ENCODE results near the gene FIG4. TPM values are rescaled to one million over a fixed set of nuclear protein-coding genes. Genes with fewer than 3 reads are reported as not detected.
"Not testable (repeated sequence)": the region's sequence is repeated elsewhere in the genome, so short reads cannot be mapped to it uniquely, and the experiment has no call there.

Gene FIG4
- polyA plus RNA-seq, 1 donor from 2014 or later: 45.2 TPM

- H3K27ac Mint-ChIP-seq: no peak overlapping the region
- H3K9me3 Mint-ChIP-seq: no peaks in the 10 kb centered on the region
- no peaks in the 10 kb centered on the region for H3K27me3 Mint-ChIP-seq
- no peak overlapping the region for H3K4me3 Mint-ChIP-seq
- H3K4me1 Mint-ChIP-seq: peaks cover 8 to 10% (median 9%) of the 10 kb centered on the region in 3 donors
- peaks cover 6% of the 10 kb centered on the region for H3K36me3 Mint-ChIP-seq
Observed at GRCh38 chr6:109815054-109815453, 124.0 kb downstream of the FIG4 start.

- no peak overlapping the region for H3K4me3 Mint-ChIP-seq
- peaks cover 6% of the 10 kb centered on the region for H3K36me3 Mint-ChIP-seq
- H3K27ac Mint-ChIP-seq: no peak overlapping the region
- no peaks in the 10 kb centered on the region for H3K27me3 Mint-ChIP-seq
- peaks cover 23 to 25% (median 24%) of the 10 kb centered on the region in 3 donors for H3K4me1 Mint-ChIP-seq
- no peaks in the 10 kb centered on the region for H3K9me3 Mint-ChIP-seq
Observed at GRCh38 chr6:109816452-109817374, 125.6 kb downstream of the FIG4 start.

DNA sequence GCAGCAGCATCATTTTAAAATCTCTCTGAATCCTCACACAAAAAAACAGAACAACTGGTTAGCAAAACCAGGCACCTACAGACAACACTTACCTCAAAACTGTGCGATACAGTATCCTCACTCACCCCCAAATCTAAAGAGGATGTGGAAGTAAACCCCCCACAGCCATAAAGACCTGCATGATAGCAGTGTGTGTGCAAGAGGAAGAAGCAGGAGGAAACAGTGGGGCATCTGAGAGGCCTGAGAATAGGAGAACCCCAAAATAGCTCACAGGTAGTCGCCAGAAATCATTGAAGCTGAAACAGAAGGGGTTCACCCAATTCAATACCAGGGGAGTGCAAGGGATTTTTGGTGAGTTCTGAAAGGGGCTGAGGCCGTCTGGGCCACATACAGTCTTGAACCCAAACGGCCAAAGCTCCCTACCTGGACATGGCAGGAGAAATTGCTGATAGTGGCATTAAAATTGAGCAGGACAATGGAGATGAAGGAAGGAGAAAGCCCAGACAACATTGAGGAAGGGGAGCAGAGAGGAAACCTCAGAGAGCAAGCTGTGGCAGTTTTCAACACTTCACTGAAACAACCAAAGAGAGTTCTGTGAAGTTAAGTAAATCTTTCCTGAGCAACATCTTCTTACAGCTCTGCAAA lies 129.7 kb downstream of the FIG4 start:
- H3K4me1 Mint-ChIP-seq: peaks cover 23 to 25% (median 24%) of the 10 kb centered on the region in 3 donors
- H3K36me3 Mint-ChIP-seq: peaks cover 10% of the 10 kb centered on the region
- peak overlapping the region in 1 of 3 donors; percentile 86 for H3K27ac Mint-ChIP-seq

GRCh38 chr6:109821428-109821827 lies 130.3 kb downstream of the FIG4 start:
- H3K4me3 Mint-ChIP-seq: no peak overlapping the region
- no peaks in the 10 kb centered on the region for H3K9me3 Mint-ChIP-seq
- H3K4me1 Mint-ChIP-seq: peaks cover 23 to 25% (median 24%) of the 10 kb centered on the region in 3 donors
- peaks cover 10% of the 10 kb centered on the region for H3K36me3 Mint-ChIP-seq
- H3K27me3 Mint-ChIP-seq: no peaks in the 10 kb centered on the region
- peak overlapping the region in 1 of 3 donors; percentile 86 for H3K27ac Mint-ChIP-seq

More for the DNA sequence above, 129.7 kb downstream of the FIG4 start:
- Mint-ChIP-seq H3K27me3 (no peaks in the 10 kb centered on the region), H3K9me3 (no peaks in the 10 kb centered on the region), H3K4me3 (peak overlapping the region in 3 of 4 donors; percentile 3 to 53 (median 49))

- Mint-ChIP-seq H3K36me3 (peaks cover 17% of the 10 kb centered on the region), H3K27me3 (no peaks in the 10 kb centered on the region), H3K4me1 (peaks cover 20 to 21% (median 21%) of the 10 kb centered on the region in 3 donors)
Observed at GRCh38 chr6:109824105-109824504, 133.0 kb downstream of the FIG4 start.

GRCh38 chr6:109826551-109826950 lies 135.5 kb downstream of the FIG4 start:
- Mint-ChIP-seq H3K9me3 (peaks cover 8 to 20% (median 10%) of the 10 kb centered on the region in 3 donors), H3K27me3 (no peaks in the 10 kb centered on the region), H3K27ac (no peak overlapping the region), H3K4me1 (peaks cover 0 to under 1% (median 0%) of the 10 kb centered on the region in 3 donors), H3K36me3 (peaks cover 36% of the 10 kb centered on the region), H3K4me3 (no peak overlapping the region)

More at GRCh38 chr6:109824105-109824504, 133.0 kb downstream of the FIG4 start:
- Mint-ChIP-seq H3K4me3 (no peak overlapping the region), H3K9me3 (peaks cover 0 to 2% (median 0%) of the 10 kb centered on the region in 3 donors), H3K27ac (no peak overlapping the region)

- Mint-ChIP-seq H3K36me3 (peaks cover 28% of the 10 kb centered on the region), H3K9me3 (peaks cover 8 to 20% (median 10%) of the 10 kb centered on the region in 3 donors)
- not testable (repeated sequence) for H3K4me1 Mint-ChIP-seq, H3K4me3 Mint-ChIP-seq, H3K27ac Mint-ChIP-seq, H3K27me3 Mint-ChIP-seq
Observed at GRCh38 chr6:109831352-109831751, 140.3 kb downstream of the FIG4 start.

- H3K4me3 Mint-ChIP-seq: no peak overlapping the region
- H3K4me1 Mint-ChIP-seq: no peaks in the 10 kb centered on the region
- no peaks in the 10 kb centered on the region for H3K27me3 Mint-ChIP-seq
- H3K27ac Mint-ChIP-seq: no peak overlapping the region
- H3K36me3 Mint-ChIP-seq: peaks cover 19% of the 10 kb centered on the region
- H3K9me3 Mint-ChIP-seq: peaks cover 8 to 18% (median 10%) of the 10 kb centered on the region in 3 donors
Observed at GRCh38 chr6:109834131-109834530, 143.0 kb downstream of the FIG4 start.

DNA sequence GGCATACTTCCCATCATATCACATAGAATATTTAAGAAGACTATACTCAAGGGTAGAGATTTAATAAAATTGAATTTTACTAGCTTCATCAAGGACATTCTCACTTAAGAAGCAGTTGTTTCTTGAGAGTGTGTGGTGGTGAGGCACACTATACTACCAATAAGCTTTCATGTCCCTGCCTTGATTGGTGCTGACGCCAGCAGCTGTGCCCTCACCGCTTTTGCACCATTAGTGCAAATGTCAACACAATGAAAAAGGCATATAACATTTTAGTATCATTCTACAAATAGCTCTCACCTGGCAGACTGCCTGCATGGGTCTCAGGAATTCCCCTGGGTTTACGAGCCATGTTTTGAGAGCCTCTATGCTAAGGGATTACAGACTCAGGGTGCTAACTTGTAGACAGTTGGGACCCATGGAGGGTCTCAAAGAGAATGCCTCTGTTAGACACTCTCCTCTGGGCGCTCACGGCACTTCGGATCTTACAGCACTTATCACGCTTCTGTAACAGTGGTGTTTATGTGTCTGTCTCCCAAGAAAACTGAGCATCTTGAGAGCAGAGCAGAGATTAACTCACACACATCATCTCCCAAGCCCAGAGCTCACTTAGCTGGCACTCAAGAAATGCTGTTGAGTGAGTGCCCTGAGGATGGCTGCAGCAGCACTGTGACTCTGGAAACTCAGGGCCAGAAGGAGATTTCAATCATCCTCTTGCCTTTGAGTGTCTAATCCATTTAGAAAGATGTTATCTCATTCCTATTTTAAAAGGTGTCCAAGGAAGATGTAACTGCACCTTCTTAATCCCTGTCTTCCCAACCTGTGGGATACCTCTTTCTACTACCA lies 143.7 kb downstream of the FIG4 start:
- H3K27ac Mint-ChIP-seq: no peak overlapping the region
- no peak overlapping the region for H3K4me3 Mint-ChIP-seq
- H3K27me3 Mint-ChIP-seq: no peaks in the 10 kb centered on the region

GRCh38 chr6:109840034-109840433 lies 148.9 kb downstream of the FIG4 start:
- H3K27ac Mint-ChIP-seq: no peak overlapping the region
- H3K36me3 Mint-ChIP-seq: peaks cover 2% of the 10 kb centered on the region
- H3K4me1 Mint-ChIP-seq: no peaks in the 10 kb centered on the region
- no peaks in the 10 kb centered on the region for H3K27me3 Mint-ChIP-seq
- peaks cover 0 to 2% (median 0%) of the 10 kb centered on the region in 3 donors for H3K9me3 Mint-ChIP-seq
- H3K4me3 Mint-ChIP-seq: no peak overlapping the region

More for the DNA sequence above, 143.7 kb downstream of the FIG4 start:
- H3K4me1 Mint-ChIP-seq: no peaks in the 10 kb centered on the region
- peaks cover 6 to 11% (median 8%) of the 10 kb centered on the region in 3 donors for H3K9me3 Mint-ChIP-seq
- peaks cover 14% of the 10 kb centered on the region for H3K36me3 Mint-ChIP-seq

GRCh38 chr6:109840796-109841195 lies 149.7 kb downstream of the FIG4 start:
- H3K9me3 Mint-ChIP-seq: peaks cover 0 to 2% (median 0%) of the 10 kb centered on the region in 3 donors
- H3K4me1 Mint-ChIP-seq: no peaks in the 10 kb centered on the region
- H3K4me3 Mint-ChIP-seq: no peak overlapping the region
- H3K27ac Mint-ChIP-seq: no peak overlapping the region
- H3K36me3 Mint-ChIP-seq: peaks cover 2% of the 10 kb centered on the region
- H3K27me3 Mint-ChIP-seq: no peaks in the 10 kb centered on the region

GRCh38 chr6:109841869-109842268 lies 150.8 kb downstream of the FIG4 start:
- Mint-ChIP-seq H3K27ac (no peak overlapping the region), H3K27me3 (no peaks in the 10 kb centered on the region), H3K9me3 (peaks cover 0 to 2% (median 0%) of the 10 kb centered on the region in 3 donors), H3K4me3 (no peak overlapping the region), H3K4me1 (no peaks in the 10 kb centered on the region), H3K36me3 (peaks cover 2% of the 10 kb centered on the region)

DNA sequence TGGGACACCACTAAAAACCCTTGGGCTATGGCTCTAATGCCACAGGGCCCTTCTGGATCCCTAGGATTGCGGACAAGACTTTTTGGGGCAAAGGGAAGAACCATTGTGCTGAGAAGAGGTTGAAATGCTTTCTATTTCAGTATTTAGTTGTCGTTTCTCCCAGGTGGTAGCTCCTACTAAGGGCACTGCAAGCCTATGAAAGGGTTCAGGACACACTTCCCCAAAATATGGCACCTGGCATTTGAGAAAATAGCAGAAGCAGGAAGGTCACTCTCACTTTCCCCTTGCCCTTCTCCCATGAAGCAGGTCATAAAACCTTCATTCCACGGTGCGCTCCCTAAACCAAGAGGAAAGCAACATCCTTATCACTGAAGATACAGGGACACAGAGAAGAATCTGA lies 161.6 kb downstream of the FIG4 start:
- Mint-ChIP-seq H3K27ac (no peak overlapping the region), H3K27me3 (no peaks in the 10 kb centered on the region), H3K36me3 (no peaks in the 10 kb centered on the region), H3K4me1 (peaks cover 0 to 2% (median 0%) of the 10 kb centered on the region in 3 donors), H3K4me3 (no peak overlapping the region), H3K9me3 (peaks cover 0 to 6% (median 5%) of the 10 kb centered on the region in 3 donors)

DNA sequence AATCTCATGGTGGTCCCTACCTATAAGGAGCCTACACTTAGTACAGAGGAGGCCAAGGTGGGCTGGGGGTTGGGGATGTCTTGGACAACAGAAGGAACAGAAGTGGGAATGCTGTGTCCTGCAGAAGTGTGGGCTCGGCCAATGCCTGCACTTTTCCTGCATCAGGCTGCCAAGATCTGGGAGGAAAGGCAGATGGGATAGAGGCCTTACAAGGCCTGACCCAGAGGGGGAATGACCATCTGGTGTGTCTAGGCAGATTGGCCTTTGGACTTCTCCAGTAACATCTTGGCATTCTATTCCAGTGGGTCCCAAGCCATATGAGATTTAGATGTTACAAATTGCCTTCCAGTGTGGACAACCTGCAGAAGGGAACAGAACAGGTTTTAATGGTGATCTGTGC lies 162.3 kb downstream of the FIG4 start:
- Mint-ChIP-seq H3K36me3 (no peaks in the 10 kb centered on the region), H3K4me1 (peaks cover 0 to 2% (median 0%) of the 10 kb centered on the region in 3 donors), H3K9me3 (peaks cover 0 to 6% (median 5%) of the 10 kb centered on the region in 3 donors), H3K27me3 (no peaks in the 10 kb centered on the region), H3K27ac (no peak overlapping the region), H3K4me3 (no peak overlapping the region)

Measured in IgD-negative memory B cell (primary cell).